Liver (tissue), 9 donors: ENCODE data around the gene KCTD16. TPM values are rescaled to one million over a fixed set of nuclear protein-coding genes. Genes with fewer than 3 reads are reported as not detected.

Experiments used
- DNase-seq: peaks from one replicate; pipeline ENCODE4 v3.0.0-alpha.2; 2017; ENCODE audit warnings: low spot score
- H3K27ac ChIP-seq, 2 donors: one replicate each; pipeline ENCODE4 v1.7.0; 2013; ENCODE audit warnings: inconsistent platforms in 2 of 2, low read length in 2 of 2, control low read depth in 1 of 2, low read depth in 1 of 2, mild to moderate bottlenecking in 1 of 2
- H3K27me3 ChIP-seq, 4 donors: one replicate each; pipeline versions ENCODE4 v1.6.1 to v1.7.0; 2013; ENCODE audit warnings: low read length in 3 of 4, inconsistent platforms in 1 of 4, mild to moderate bottlenecking in 1 of 4, moderate library complexity in 1 of 4; ENCODE audit not compliant: control insufficient read depth in 4 of 4, insufficient read depth in 4 of 4
- H3K36me3 ChIP-seq, 4 donors: one replicate each; pipeline versions ENCODE4 v1.6.1 to v1.7.0; 2013; ENCODE audit warnings: low read length in 3 of 4, mild to moderate bottlenecking in 3 of 4, low read depth in 1 of 4, moderate library complexity in 1 of 4; ENCODE audit not compliant: control insufficient read depth in 4 of 4, insufficient read depth in 3 of 4
- H3K4me1 ChIP-seq, 4 donors: one replicate each; pipeline versions ENCODE4 v1.6.1 to v1.7.0; 2013; ENCODE audit warnings: low read length in 3 of 4, mild to moderate bottlenecking in 3 of 4, moderate library complexity in 1 of 4; ENCODE audit not compliant: control insufficient read depth in 4 of 4, insufficient read depth in 4 of 4
- H3K4me3 ChIP-seq, 3 donors: one replicate each; pipeline versions ENCODE4 v1.6.1 to v1.7.0; 2013; ENCODE audit warnings: low read length in 3 of 3, control low read depth in 1 of 3, low read depth in 1 of 3, mild to moderate bottlenecking in 1 of 3
- H3K9ac ChIP-seq, 2 donors: one replicate each; pipeline ENCODE4 v1.7.0; 2013; ENCODE audit warnings: low read length in 2 of 2, mild to moderate bottlenecking in 2 of 2, moderate library complexity in 2 of 2, control low read depth in 1 of 2, low read depth in 1 of 2
- H3K9me3 ChIP-seq, 4 donors: one replicate each; pipeline versions ENCODE4 v1.6.1 to v1.7.0; 2013; ENCODE audit warnings: low read length in 3 of 4; ENCODE audit not compliant: control insufficient read depth in 4 of 4
- CTCF ChIP-seq: fragments of 150-350 bp; IDR thresholded peaks from 2 replicates; pipeline ENCODE4 v1.5.1; 2017; ENCODE audit warnings: improper control_type of control experiment, low read depth, low read length; ENCODE audit not compliant: missing input control
- EGR1 ChIP-seq, 2 donors: IDR thresholded peaks; 2 replicates each; pipeline ENCODE4 v1.6.1; 2016 to 2018; ENCODE audit warnings: antibody characterized with exemption in 2 of 2, low read depth in 2 of 2
- FOXA2 ChIP-seq: IDR thresholded peaks from 2 replicates; pipeline ENCODE4 v1.6.1; 2016; ENCODE audit warnings: antibody characterized with exemption
- GABPA ChIP-seq, 2 donors: IDR thresholded peaks in 1 of 2; conservative IDR thresholded peaks in 1 of 2; 2 replicates each; pipeline ENCODE4 v1.6.1; 2016; ENCODE audit warnings: antibody characterized with exemption in 2 of 2, mild to moderate bottlenecking in 1 of 2, moderate library complexity in 1 of 2
- HNF4A ChIP-seq, 2 donors: conservative IDR thresholded peaks; 2 replicates each; pipeline ENCODE4 v1.6.1; 2016; ENCODE audit warnings: antibody characterized with exemption in 2 of 2, mild to moderate bottlenecking in 2 of 2
- HNF4G ChIP-seq: IDR thresholded peaks from 2 replicates; pipeline ENCODE4 v1.6.1; 2016; ENCODE audit warnings: antibody characterized with exemption
- JUND ChIP-seq, 2 donors: IDR thresholded peaks; 2 replicates each; pipeline ENCODE4 v1.6.1; 2016; ENCODE audit warnings: antibody characterized with exemption in 2 of 2
- NR2F2 ChIP-seq: IDR thresholded peaks from 2 replicates; pipeline ENCODE4 v1.6.1; 2016; ENCODE audit warnings: antibody characterized with exemption
- RAD21 ChIP-seq, 2 donors: IDR thresholded peaks; 2 replicates each; pipeline ENCODE4 v1.6.1; 2016; ENCODE audit warnings: antibody characterized with exemption in 2 of 2, mild to moderate bottlenecking in 2 of 2
- REST ChIP-seq: IDR thresholded peaks from 2 replicates; pipeline ENCODE4 v1.6.1; 2016; ENCODE audit warnings: antibody characterized with exemption, mild to moderate bottlenecking
- TAF1 ChIP-seq: conservative IDR thresholded peaks from 2 replicates; pipeline ENCODE4 v1.6.1; 2016; ENCODE audit warnings: antibody characterized with exemption, mild to moderate bottlenecking
- YY1 ChIP-seq: IDR thresholded peaks from 2 replicates; pipeline ENCODE4 v1.6.1; 2016; ENCODE audit warnings: antibody characterized with exemption, mild to moderate bottlenecking
- ZBTB33 ChIP-seq: IDR thresholded peaks from 2 replicates; pipeline ENCODE4 v1.6.1; 2016; ENCODE audit warnings: antibody characterized with exemption
- WGBS: extraction: QIAGEN DNeasy Blood & Tissue Kit; methylation state at CpG from one replicate; pipeline ENCODE4 v1.1.7; 2013; 5-methylcytosine and 5-hydroxymethylcytosine counted together
- polyA plus RNA-seq, 2 donors: library from polyadenylated mRNA; stranded (reverse) in 1 of 2; unstranded in 1 of 2; fragments of 200-250 nt in 1 of 2; fragments of >200 nt in 1 of 2; fragmentation: Nextera tagmentation in 1 of 2; extraction: Ambion mirVana in 1 of 2; gene quantifications; one replicate each; pipeline versions ENCODE4 v1.2.1 to v1.2.3, GENCODE V29; 2013 to 2015
- total RNA-seq, 2 donors: library from RNA; depleted of rRNA; stranded (reverse); fragments of >200 nt; gene quantifications; one replicate each; pipeline ENCODE4 v1.2.3, GENCODE V29; 2014
- donor health status: healthy.
- donor health status: healthy.
- donor health status: healthy.
- donor health status: healthy.
- donor health status: healthy.

Gene KCTD16
- total and polyA plus RNA-seq, 4 donors, result under 0.01 to 0.05 (median 0.01) TPM; not detected in 1

GRCh38 chr5:144144956-144145751, 25.5 kb upstream of the KCTD16 start:
- Histone ChIP-seq H3K36me3 (no peaks in the 10 kb centered on the region), H3K27me3 (no peaks in the 10 kb centered on the region), H3K4me3 (no peak overlapping the region), H3K27ac (no peak overlapping the region), H3K4me1 (no peaks in the 10 kb centered on the region), H3K9ac (no peak overlapping the region), H3K9me3 (no peaks in the 10 kb centered on the region)
- DNase-seq, result no peak
- 62% methylated on average over 4 of the region's 4 CpGs for WGBS
- TF ChIP-seq JUND (IDR thresholded peaks at IDR 0.05) (no peak), ZBTB33 (no peak), REST (no peak), YY1 (no peak), RAD21 (IDR thresholded peaks at IDR 0.05) (no peak), NR2F2 (no peak)

- no peaks in the 10 kb centered on the region for H3K4me1 ChIP-seq
- H3K27me3 ChIP-seq, result no peaks in the 10 kb centered on the region
- WGBS, result 86% methylated on average over 3 of the region's 3 CpGs
- no peak overlapping the region for H3K4me3 ChIP-seq
- no peak for TF ChIP-seq GABPA (IDR thresholded peaks at IDR 0.05 in 1 of 2, conservative IDR thresholded peaks at IDR 0.05 in 1 of 2)
- no peak for TF ChIP-seq HNF4G
- TF ChIP-seq TAF1, result no peak
- TF ChIP-seq HNF4A (conservative IDR thresholded peaks at IDR 0.05), result no peak
- no peak for TF ChIP-seq EGR1 (IDR thresholded peaks at IDR 0.05; ENCODE audit: low read depth in 2 of 2)
- no peak for TF ChIP-seq RAD21 (IDR thresholded peaks at IDR 0.05)
- no peak for TF ChIP-seq FOXA2
- TF ChIP-seq JUND (IDR thresholded peaks at IDR 0.05), result no peak
- no peak for TF ChIP-seq CTCF
- no peak overlapping the region for H3K9ac ChIP-seq
- no peaks in the 10 kb centered on the region for H3K36me3 ChIP-seq
- no peaks in the 10 kb centered on the region for H3K9me3 ChIP-seq
- no peak overlapping the region for H3K27ac ChIP-seq
- DNase-seq, result no peak
Observed at GRCh38 chr5:144151026-144151425, 19.6 kb upstream of the KCTD16 start.
